Measurements from ENCODE around the gene RPRD2.
A peak's percentile ranks its signal among the peaks of the same experiment; 100 is the strongest.
"Not testable (repeated sequence)": the region's sequence is repeated elsewhere in the genome, so short reads cannot be mapped to it uniquely, and the experiment has no call there.

RPRD2 gene

DNA sequence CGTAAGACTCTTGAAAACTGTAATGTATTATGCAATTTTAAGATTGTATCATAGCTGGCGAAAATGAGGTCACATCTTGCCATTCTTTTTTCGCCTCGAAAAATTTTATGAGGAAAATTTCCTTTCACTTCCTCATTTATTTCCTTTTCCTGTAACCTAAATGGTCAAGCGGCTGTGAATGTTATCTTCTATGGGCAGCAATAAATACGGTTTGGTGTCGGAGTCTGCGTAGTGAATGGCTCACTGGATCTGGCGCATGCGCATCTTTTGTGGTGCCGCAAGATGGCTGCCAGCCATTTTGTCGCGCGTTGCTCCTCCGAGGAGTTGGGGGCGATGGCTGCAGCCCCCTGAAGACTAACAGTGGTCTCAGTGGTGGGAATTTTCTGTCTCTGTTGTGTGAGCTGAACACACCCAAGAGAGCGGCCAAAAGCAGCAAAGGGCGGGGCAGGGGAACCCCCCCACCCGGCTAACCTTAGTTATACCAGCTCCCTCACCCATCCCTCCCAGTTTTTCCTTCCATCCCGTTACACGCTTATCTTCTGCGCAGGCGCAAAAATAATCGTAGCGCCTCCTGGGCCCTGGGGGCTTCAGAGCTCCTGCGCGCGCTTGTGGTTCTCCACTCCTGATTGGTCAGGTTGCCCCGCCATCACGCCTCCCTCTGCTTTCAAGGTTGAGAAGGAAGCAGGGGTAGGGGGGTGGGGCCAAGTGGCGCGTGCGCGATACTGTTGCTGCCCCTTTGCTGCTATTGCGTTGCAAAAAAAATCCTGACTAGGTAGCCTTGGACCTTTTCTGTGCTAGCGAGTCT is at the start of gene RPRD2:
Gene RPRD2, plus strand, starts transcription at position 722 of the 805 bp plus-strand sequence. CDS start 568 bp downstream, outside the sequence.
- peak; percentile 99 for DNase-seq (ENCODE audit: low read depth)

DNA sequence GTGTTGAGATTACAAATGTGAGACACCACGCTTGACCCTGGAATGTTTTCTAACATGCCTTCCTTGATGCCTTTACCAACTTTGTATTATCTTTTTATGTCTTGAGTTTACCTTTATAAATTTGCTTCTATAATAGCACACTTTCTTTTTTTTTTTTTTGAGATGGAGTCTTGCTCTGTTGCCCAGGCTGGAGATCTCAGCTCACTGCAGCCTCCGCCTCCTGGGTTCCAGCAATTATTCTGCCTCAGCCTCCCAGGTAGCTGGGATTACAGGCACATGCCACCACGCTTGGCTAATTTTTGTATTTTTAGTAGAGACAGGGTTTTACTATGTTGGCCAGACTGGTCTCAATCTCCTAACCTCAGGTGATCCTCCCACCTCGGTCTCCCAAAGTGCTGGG is 49.3 kb upstream of the RPRD2 start:
- not testable (repeated sequence) for DNase-seq (ENCODE audit: low read depth)

DNA sequence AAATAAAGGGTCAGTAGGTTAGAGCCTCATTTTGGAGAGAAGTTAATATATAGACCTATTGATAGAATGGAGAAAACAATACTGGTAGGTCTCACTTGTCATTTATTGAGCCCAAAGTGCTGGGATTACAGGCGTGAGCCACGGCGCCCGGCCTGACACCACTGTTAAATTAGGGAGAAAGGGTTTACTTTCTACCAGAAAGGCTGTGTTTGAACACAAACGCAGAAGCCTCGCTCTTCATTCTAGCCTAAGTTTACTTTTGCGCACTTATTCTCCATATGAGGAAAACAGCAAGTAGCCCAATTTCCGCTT is 43.3 kb upstream of the RPRD2 start:
- DNase-seq (ENCODE audit: low read depth) = no peak

GRCh38 chr1:150321826-150322166 is 42.2 kb upstream of the RPRD2 start:
- DNase-seq (ENCODE audit: low read depth) = no peak

DNA sequence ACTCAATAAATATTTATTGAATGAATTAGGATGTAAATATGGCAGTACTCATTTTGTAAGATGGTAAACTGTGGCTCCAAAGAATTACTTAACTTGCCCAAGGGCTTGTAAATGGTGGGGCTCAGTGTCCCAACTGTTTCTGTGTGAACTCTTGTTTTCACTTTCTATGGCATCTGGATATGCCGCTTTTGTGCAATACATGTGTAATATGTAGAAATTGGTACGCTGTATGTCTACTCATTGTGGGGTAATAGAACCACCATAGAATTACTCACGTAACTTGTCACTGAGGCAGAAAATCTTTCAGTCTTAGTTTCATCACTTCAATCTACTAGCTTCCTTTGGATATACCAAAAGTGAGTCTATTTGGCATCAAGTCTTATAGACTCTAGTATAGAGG is 41.6 kb upstream of the RPRD2 start:
- peak; percentile 28 for DNase-seq (ENCODE audit: low read depth)

DNA sequence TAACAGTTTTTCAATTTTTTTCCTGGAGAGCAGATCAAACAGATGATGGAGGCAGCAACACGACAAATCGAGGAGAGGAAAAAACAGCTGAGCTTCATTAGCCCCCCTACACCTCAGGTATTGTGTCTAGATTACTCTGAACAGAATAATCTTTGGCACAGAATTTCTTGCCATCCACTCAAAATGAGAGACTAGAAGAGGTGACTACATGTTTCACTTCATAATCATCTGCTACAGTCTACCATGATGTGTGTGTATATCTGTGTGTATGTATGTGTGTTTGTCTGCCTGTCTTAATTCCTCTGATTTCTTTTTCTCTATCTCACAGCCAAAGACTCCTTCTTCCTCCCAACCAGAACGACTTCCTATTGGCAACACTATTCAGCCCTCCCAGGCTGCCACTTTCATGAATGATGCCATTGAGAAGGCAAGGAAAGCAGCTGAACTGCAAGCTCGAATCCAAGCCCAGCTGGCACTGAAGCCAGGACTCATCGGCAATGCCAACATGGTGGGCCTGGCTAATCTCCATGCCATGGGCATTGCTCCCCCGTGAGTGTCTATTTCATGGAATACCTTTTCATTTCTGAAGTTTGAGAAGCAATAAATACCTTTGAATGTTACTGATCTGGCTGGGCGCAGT is 31.2 kb upstream of the RPRD2 start:
- DNase-seq (ENCODE audit: low read depth) = no peak

DNA sequence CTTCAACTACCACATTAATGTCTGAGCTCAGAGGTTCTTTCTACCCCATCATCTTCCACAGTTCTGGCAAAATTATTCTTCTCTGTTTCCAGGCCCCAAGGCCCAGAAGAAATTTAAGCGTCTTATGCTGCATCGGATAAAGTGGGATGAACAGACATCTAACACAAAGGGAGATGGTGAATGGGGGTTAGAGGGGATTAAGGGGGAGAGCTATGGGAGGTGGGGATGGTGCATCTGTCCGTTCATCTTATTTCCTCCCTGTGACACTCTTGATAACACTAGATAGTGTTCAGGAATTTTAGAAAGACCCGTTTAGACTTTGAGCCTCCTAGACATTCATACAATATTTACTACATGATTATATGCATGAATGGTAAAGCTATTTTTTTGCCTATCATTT is 17.6 kb upstream of the RPRD2 start:
- DNase-seq (ENCODE audit: low read depth) = no peak

- DNase-seq (ENCODE audit: low read depth) = no peak
These were observed 11.1 kb upstream of the RPRD2 start for GRCh38 chr1:150352866-150353265.

GRCh38 chr1:150362721-150363425 is 1.1 kb upstream of the RPRD2 start:
- DNase-seq (ENCODE audit: low read depth) = no peak

DNA sequence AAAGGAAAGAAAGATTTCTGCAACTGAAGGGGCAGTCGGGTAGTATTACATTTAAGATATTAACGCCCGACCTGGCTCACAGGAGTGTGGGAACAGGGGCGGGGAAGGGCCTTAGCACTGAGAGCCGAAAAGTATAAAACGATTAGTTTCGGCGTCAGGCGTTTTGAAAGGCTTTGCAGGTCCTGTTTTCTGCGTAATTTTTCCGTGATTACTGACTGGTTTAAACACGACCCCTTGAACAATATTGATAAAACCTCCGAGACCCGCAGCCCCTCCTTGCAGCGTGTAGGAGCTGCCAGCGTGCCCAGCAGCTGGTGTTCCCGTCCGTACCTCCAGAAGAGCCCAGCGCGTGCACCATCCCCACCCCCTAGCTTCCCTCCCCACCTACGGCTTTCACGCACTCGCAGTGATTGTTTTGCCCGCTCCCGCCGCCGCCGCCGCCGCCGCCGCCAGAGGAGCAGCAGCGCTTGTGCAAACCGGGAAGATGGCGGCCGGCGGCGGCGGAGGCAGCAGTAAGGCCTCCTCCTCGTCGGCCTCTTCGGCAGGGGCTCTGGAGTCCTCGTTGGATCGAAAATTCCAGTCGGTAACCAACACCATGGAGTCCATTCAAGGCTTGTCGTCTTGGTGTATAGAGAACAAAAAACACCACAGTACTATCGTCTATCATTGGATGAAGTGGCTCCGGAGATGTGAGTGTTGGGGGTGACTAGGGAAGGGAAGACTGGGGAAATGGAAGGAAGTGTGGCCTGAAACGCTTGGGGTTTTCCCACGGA is 470 bp downstream of the RPRD2 start:
- DNase-seq (ENCODE audit: low read depth) = peak; percentile 78

DNA sequence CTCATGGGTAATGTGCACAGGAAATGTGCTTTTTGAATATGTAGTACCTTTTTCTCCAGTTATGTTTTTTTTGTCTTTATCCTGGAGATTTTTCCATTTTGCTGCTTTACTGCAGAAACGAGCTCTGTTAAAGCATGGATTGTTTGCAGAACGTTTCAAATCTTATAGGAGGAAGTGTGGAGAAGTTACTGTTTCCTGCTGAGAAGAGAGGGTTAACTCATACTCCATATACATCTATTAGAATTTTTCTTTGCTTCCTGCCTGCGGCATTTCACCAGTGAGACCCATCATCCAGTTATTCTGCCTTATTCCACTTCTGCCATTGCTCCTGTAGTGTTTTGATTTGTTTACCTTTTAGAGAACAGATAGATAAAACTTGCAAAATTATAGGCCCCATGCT is 2.0 kb downstream of the RPRD2 start:
- no peak for DNase-seq (ENCODE audit: low read depth)

GRCh38 chr1:150366416-150367296 is 2.7 kb downstream of the RPRD2 start:
- DNase-seq (ENCODE audit: low read depth) = no peak

DNA sequence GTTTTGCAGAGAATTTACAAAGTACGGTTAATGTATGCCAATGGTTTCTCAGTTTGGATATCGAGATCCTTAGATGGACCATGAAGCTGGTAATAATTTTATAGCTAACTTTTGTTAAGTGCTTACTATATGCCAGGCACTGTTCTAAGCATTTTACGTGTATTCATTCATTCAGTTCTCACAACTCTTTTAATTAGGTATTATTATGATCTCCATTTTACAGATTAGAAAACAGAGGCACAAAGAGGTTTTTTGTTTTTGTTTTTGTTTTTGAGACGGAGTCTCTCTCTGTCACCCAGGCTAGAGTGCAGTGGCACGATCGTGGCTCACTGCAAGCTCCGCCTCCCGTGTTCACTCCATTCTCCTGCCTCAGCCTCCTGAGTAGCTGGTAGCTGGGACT is 7.2 kb downstream of the RPRD2 start:
- no peak for DNase-seq (ENCODE audit: low read depth)

DNA sequence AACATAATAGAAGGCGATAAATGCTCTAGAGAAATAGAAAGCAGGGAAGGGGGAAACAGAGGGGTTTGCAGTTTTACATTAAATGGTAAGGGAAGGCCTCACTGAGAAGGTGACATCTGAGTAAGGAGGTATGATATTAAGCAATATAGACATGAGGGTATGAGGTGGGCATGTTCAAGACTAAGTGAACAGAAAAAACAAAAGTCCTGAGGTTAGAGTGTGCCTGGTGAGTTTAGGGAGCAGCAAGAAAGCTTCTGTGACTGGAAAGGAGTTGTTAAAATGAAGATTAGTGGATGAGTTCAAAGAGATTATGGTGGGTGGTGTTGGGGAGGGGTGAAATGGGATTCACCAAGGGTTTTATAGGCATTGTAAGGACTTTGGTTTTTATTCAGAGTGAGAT is 8.6 kb downstream of the RPRD2 start:
- DNase-seq (ENCODE audit: low read depth) = no peak

- DNase-seq (ENCODE audit: low read depth) = no peak
These were observed 12.2 kb downstream of the RPRD2 start for GRCh38 chr1:150376110-150376509.

DNA sequence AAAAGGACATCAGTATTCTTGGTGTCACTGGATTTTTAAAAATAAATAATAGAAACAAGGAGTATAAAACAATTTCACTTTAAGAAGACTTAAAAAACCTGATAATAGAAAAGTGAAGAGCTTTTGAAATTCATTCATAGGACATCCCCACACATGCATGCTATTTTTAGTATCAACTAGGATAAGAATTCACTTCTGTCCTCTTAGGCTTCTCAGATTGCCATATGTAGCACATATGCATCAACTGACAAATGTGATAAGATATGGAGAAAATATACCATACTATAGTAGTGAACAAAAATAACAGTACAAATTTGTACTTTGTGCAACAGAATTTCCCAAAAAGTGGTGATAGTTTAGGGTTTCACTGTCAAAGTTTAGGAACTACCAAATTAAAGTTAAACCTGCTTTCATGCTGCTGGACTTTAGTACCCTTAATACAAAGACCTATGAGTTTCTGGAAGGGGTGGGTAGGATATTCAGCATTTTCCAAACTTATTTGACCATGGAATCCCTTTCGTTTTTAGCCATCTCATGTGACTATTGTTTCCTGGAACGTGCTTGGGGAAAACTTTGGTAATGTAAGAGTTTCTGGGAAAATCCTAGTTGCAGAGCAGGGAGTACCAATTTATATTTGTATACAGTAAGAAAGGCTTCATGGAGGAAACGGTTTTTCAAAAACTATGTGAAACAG is 19.8 kb downstream of the RPRD2 start:
- DNase-seq (ENCODE audit: low read depth) = no peak

GRCh38 chr1:150385537-150386445 is 21.8 kb downstream of the RPRD2 start:
- DNase-seq (ENCODE audit: low read depth) = no peak

DNA sequence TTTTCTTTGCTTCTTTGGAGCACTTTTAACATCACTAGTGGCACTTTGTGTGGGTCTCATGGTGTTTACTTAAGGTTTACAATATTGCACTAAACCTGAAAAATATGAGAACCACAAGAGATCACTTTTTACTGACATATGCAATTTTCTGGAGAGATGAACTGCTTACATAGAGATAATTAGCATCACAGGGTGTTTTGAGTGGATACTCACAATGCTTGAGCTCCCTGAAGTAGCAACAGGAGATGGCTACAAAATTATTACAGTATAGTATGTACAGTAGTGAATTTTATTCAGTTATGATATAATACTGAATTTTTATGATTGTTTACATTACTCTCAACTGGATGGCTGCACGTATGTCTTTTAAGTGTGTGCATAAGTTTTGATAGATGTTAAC is 22.6 kb downstream of the RPRD2 start:
- no peak for DNase-seq (ENCODE audit: low read depth)

GRCh38 chr1:150387200-150387599 is 23.3 kb downstream of the RPRD2 start:
- DNase-seq (ENCODE audit: low read depth) = no peak

DNA sequence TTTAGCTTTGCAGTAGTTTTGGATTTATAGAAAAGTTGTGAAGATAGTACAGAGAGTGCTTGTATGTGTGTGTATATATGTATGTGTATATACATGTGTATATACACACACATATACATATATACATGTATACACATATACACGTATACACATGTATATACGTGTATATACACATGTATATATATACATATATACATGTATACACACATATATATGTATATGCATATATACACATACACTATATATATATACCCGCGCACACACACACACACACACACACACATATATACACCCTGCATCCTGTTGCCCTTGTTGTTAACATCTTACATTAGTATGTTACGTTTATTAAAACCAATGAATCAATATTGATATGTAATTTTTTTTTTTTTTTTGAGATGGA is 24.3 kb downstream of the RPRD2 start:
- no peak for DNase-seq (ENCODE audit: low read depth)

Measured in fibroblast of gingiva (primary cell).